Raji (cell line): ENCODE results near the gene PDZD2.

Source experiments
- POLR2A ChIP-seq: IDR thresholded peaks from 2 replicates; pipeline ENCODE4 v1.6.1; 2011; ENCODE audit warnings: low read depth, low read length, control low read depth; ENCODE audit not compliant: insufficient read depth

Gene PDZD2

GRCh38 chr5:32042551-32042961, 403.6 kb downstream of the PDZD2 start:
- TF ChIP-seq POLR2A, result no peak

- no peak for TF ChIP-seq POLR2A
Measured at GRCh38 chr5:32043105-32043504, 404.2 kb downstream of the PDZD2 start.

- TF ChIP-seq POLR2A, result no peak
Measured at GRCh38 chr5:32044434-32044833, 405.5 kb downstream of the PDZD2 start.

GRCh38 chr5:32044939-32045338, 406.0 kb downstream of the PDZD2 start:
- no peak for TF ChIP-seq POLR2A

- no peak for TF ChIP-seq POLR2A
Measured at GRCh38 chr5:32047056-32047455, 408.1 kb downstream of the PDZD2 start.

GRCh38 chr5:32051796-32052195, 412.9 kb downstream of the PDZD2 start:
- TF ChIP-seq POLR2A, result no peak

GRCh38 chr5:32055891-32056866, 417.2 kb downstream of the PDZD2 start:
- no peak for TF ChIP-seq POLR2A

GRCh38 chr5:32057187-32058096, 418.5 kb downstream of the PDZD2 start:
- no peak for TF ChIP-seq POLR2A

GRCh38 chr5:32058101-32058500, 419.2 kb downstream of the PDZD2 start:
- TF ChIP-seq POLR2A, result no peak

GRCh38 chr5:32058997-32059396, 420.1 kb downstream of the PDZD2 start:
- TF ChIP-seq POLR2A, result no peak

GRCh38 chr5:32059761-32060530, 421.0 kb downstream of the PDZD2 start:
- TF ChIP-seq POLR2A, result no peak

GRCh38 chr5:32061236-32061635, 422.3 kb downstream of the PDZD2 start:
- TF ChIP-seq POLR2A, result no peak

GRCh38 chr5:32066448-32066847, 427.5 kb downstream of the PDZD2 start:
- no peak for TF ChIP-seq POLR2A

- TF ChIP-seq POLR2A, result no peak
Measured at GRCh38 chr5:32067774-32068470, 429.0 kb downstream of the PDZD2 start.

GRCh38 chr5:32068561-32068960, 429.6 kb downstream of the PDZD2 start:
- no peak for TF ChIP-seq POLR2A

GRCh38 chr5:32069396-32069795, 430.5 kb downstream of the PDZD2 start:
- no peak for TF ChIP-seq POLR2A
